Right ventricle myocardium inferior (tissue), 1 donor: Measurements from ENCODE around the gene GALNT2. TPM values are rescaled to one million over a fixed set of nuclear protein-coding genes. Genes with fewer than 3 reads are reported as not detected.
A peak's percentile ranks its signal among the peaks of the same experiment; 100 is the strongest.

ENCODE experiments used
- ATAC-seq: fragments of 200-7000 bp; cut with Tn5 transposase; one replicate; pipeline ENCODE4 v1.9.1; 2020; ENCODE audit warnings: mild to moderate bottlenecking, moderate library complexity
- DNase-seq: peaks from one replicate; pipeline ENCODE4 v3.0.0; 2021; ENCODE audit errors: missing footprints
- intact Hi-C: fragments of 100-400 bp; cut with DNase I; formaldehyde crosslinking; loops from one replicate; pipeline ENCODE4 v1.11.0; 2022
- total RNA-seq: library from RNA; stranded (reverse); fragmentation: NEBNext Ultra II Directional; extraction: Animal tissue kit (Norgen Biotek cat#: 25700); gene quantifications from one replicate; pipeline ENCODE4 v1.2.1, GENCODE V29; 2021
- donor health status: DM: no; HTN: yes; CAD: no; lungs with severe emphysema.

GALNT2 gene
- total RNA-seq, 1 donor from 2014 or later = 29.2 TPM

DNA sequence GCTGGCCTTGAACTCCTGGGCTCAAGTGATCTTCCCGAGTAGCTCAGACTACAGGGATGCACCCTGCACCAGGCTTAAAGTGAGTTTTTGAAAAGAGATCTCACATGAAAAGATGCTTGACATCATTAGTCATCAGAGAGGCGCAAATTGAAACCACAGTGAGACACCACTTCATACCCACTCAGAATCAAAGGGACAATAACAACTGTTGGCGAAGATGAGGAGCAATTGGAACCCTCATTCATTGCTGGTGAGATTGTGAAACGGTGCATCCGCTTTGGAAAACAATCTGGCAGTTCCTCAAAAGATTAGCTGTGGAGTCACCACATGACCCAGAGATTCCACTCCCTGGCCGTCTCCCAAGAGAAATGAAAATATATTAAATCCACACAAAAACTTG is 236.8 kb downstream of the GALNT2 start:
- intact Hi-C loops = loop anchor here (10.0 kb wide), 1 partner anchor 749 kb away; the partner anchor contains the start of gene ABCB10
- DNase-seq = no peak
- ATAC-seq = no peak

DNA sequence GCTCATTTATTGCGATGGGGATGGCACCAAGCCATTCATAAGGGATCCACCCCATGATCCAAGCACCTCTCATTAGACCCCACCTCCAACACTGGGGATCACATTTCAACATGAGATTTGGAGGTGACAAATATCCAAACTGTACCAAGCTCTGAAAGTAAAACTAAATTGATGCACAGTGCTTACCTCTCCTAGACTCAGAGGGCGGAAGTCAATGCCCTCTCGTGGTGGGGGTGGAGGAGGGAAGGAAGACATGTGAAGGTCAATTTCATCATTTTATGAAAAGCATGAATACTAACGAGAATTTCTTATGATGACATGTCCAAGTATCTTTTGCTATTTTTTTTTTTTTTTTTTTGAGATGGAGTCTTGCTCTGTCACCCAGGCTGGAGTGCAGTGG is 239.1 kb downstream of the GALNT2 start:
- ATAC-seq (no peak), DNase-seq (no peak)
- intact Hi-C loops = loop anchor here (10.0 kb wide), 1 partner anchor 751 kb away; the partner anchor contains the start of gene ABCB10

DNA sequence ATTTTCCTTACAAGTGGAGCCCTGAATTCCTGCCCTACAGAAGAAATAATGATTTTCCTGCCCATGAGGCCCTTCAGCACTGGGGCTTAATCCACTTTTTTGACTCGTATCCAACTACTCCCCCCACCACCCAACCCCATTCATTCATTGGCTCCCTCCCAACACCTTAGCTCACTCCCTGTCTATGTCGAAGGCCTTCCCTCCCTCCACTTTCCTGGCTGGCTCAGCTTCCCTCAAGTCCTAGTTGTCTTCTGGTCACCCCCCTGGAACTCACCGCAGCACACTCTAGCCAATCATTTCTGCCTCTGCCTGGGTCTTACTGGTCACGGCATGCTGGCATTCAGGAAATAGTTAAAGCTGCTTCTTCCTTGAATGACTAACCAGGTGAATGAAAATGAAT is 240.2 kb downstream of the GALNT2 start:
- intact Hi-C loops = loop anchor here (10.0 kb wide), 1 partner anchor 752 kb away; the partner anchor contains the start of gene ABCB10
- ATAC-seq (no peak), DNase-seq (no peak)

DNA sequence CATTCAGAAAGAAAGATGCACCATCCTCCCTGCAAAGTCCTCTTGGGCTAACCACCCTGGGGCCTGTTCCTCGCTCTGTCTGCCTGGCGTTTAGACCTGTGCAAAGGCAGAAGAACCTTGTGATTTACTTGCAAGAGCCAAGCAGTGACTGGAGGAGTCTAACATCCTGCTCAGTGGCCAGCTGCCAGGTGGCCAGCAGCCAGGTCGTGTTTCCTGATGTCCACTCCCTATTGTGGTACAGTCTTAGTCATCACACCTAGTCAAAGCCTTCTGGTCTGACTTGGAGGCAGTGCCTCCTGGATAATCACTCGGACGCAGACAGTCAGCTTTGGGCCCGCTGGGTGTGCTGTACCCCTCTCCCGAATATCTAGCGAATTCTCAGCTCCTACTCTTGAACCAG is 241.0 kb downstream of the GALNT2 start:
- ATAC-seq = no peak
- no peak for DNase-seq
- intact Hi-C loops = loop anchor here (10.0 kb wide), 1 partner anchor 753 kb away; the partner anchor contains the start of gene ABCB10

DNA sequence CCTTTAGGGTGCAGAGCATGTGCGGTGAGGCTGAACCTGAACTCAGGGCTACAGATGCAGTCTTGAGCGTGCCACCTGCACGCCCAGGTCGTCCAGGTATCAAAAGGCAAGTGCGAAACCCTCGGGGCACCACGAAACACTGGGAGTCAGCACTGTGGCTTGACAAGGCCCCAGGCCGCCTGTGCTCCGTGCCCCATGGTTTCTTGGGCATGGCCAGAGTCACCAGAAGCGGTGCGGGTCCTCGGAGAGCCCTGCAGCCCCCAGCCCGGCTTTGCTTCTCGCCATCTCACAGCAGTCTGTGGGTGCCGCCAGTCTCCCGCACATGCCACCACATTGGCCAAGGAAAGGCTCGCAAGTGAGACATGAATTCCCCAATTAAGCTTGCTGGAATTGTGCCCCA is 241.8 kb downstream of the GALNT2 start:
- no peak for DNase-seq
- intact Hi-C loops = loop anchor here (10.0 kb wide), 1 partner anchor 754 kb away; the partner anchor contains the start of gene ABCB10
- no peak for ATAC-seq

DNA sequence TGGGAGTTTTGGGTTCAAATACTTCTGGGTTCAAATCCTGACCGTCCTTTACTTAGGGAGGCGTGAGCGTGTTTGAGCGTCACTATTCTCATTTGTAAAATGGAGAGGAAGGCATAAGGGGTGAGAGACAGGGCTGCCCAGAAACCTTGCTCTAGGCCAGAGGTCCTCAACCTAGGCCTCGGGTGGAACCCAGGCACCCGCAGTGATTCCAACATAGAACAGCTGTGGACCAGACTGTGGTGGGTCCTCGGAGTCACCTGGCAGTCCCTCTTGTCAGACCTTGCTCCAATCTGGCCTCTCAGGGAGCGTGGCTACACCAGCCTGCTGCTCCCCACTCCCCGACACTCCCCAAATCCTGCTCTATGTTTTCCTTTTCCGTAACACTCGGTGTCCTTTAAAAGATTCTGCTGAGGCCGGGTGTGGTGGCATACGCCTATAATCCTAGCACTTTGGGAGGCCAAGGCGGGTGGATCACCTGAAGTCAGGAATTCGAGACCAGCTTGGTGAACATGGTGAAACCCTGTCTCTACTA is 242.7 kb downstream of the GALNT2 start:
- no peak for ATAC-seq
- DNase-seq = no peak
- intact Hi-C loops = loop anchor here (1.0 to 10.0 kb wide), 3 partner anchors 465 to 755 kb away; partner anchors contain the start of gene ABCB10

DNA sequence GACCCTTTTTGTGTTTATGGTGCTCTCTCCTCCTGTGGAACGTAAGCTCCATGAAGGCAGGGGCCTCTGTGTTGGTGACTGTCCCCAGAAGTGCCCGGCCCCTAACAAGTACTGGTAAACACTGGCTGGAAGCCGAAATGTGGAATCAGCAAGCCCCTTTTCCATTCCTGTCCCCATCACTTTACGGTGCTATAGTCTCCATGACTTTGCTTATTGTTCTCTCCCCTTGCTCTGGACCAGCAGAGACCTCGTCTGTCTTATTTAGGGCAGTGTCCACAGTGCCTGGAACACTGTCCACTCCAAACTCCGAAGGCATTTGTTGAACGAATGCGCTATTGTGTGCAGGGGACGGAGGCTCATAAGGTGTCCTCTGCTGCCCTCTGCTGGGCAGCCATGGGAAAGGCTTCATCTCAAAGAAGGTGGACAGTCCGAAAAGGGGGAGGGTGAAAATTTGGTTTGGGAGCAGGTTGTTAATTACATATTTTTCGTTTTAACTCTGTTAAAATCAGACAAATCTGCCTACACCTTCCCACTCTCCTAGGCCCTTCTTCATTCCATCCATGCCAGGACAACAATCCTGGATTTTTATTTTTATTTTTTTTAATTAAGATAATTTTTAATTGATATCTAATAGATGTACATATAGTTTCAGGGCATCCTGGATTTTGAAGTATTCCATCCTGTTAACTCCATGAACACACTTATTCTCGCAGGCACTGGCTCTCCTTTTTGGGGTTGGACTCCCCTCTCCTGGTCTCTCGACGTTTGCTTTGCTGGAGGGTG is 243.5 kb downstream of the GALNT2 start:
- intact Hi-C loops = loop anchor here (1.0 to 10.0 kb wide), 2 partner anchors 466 to 649 kb away; no protein-coding TSS in a partner anchor
- ATAC-seq = peak; percentile 88
- peak; percentile 90 for DNase-seq

DNA sequence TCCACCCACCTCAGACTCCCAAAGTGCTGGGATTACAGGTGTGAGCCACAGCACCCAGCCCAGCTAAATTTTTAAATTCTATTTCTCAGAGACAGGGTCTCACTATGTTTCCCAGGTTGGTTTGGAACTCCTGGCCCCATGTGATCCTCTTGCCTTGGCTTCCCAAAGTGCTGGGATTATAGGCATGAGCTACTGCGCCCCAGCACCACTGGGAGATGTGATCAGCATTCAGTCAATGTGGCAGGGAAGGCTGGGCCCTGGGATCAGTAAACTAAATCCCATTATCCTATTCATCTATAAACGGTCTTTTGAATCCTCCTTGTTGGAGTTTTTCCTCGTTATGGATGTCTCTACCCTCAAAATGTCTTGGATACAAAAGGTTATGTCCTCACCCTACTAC is 245.6 kb downstream of the GALNT2 start:
- DNase-seq = no peak
- no peak for ATAC-seq
- intact Hi-C loops = loop anchor here (10.0 kb wide), 1 partner anchor 468 kb away; no protein-coding TSS in a partner anchor

DNA sequence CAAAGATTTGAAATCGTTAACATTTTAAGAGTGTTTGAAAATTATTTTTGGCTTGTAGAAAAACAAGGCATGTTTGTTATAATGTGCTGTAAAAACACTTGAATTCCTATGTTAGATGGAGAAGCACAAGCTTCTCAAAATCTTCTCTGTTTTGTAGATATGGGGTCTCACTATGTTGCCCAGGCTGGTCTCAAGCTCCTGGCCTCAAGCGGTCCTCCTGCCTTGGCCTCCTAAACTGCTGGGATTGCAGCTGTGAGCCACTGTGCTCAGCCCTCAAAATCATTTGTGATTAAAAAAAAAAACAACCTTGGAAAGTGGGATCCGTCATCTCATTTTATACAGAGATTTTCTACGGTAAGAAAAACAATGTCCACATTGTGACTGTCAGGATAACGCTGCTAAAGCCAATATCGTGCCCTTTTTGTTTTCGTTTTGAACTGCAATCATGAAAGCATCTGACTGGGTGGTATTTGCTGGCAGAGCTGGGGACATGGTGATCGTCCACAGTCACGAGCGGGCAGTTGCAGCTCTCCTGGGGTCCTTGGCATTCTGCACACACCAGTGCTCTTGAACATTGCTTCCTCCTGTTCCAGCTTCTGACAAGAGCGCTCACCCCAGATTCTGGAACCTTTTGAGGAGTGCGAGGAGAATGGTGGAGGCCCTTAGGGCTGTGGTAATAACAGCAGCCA is 246.6 kb downstream of the GALNT2 start:
- ATAC-seq (no peak), DNase-seq (no peak)
- intact Hi-C loops = loop anchor here (10.0 kb wide), 1 partner anchor 469 kb away; no protein-coding TSS in a partner anchor

DNA sequence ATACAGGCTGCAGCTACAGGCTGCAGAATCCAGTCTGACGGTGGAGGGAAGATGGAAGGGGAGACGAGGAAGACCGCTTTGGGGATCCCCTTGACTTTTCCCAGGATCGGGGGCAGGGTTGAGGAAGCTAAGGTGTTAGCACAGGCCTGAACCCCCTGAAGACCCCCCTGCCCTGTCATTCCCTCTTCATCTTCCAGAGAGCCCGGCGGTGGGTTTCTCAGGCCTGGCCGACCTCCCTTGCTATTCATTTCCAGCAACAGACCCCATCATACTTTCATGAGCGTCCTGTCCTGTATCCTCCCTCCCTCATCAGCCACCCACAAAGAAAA is 247.1 kb downstream of the GALNT2 start:
- intact Hi-C loops = loop anchor here (10.0 kb wide), 1 partner anchor 469 kb away; no protein-coding TSS in a partner anchor
- DNase-seq = no peak

DNA sequence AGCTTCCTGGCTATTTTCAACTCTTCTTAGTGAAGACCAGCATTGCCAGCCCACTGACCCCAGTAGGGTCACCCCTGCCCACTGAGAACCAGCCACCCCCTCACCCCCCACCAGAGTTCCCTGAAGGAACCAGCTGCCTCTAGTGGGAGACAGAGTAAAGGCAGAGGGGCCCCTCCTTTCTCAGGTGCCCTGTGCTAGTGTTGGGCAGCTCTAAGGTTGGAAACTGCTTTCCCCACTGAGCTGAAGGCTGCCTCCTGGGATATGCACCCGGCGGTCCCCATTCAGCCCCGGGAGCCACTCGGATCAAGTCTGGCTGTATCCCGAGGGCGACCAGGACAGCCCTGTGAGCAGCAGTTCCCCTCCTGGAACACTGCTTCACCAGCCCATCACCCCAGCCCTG is 248.1 kb downstream of the GALNT2 start:
- intact Hi-C loops = loop anchor here (10.0 kb wide), 1 partner anchor 470 kb away; no protein-coding TSS in a partner anchor
- ATAC-seq = no peak
- no peak for DNase-seq

More for the DNA sequence above, 247.1 kb downstream of the GALNT2 start:
- ATAC-seq = no peak

DNA sequence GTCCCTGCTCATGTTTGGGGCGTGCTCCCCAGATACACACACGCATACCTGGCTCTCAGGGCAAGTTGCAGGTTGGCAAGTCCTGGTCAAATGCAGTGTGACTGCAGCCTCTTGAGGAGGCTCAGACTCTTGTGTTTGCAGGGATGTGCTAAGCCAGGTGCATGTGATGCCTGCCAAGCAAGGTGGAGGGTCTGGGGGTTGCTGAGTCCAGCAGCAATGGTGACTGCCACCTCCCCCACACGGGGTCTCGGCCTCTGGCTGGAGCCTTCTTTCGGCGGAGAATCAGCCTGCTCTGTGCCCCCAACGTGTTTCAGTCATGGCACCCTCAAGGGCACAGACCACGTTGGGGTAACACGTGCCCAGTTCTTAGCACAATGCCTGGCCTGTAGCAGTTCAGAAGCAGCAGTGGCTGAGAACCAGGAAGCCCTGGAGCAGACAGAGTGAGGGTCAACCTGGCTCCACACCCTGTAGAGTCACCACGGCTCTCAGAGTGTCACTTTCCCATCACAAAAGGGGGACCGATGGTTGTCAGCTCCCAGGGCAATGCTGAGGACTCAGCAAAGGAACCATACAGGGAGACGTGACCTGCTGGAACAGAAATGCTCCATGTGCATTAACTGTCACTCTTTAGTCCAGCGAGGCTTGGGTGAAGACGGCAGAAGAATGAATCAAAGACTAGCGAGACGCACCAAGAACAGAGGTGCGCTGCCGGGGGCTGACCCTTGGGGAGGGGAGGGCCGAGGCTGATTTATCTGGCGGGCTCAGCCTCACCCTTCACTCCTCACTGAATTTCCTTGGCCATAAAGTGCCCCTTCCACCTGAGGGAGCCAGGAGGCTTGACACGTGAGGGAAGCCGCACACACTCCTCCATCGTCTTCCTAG is 250.1 kb downstream of the GALNT2 start:
- intact Hi-C loops = loop anchor here (10.0 kb wide), 1 partner anchor 472 kb away; no protein-coding TSS in a partner anchor
- ATAC-seq = no peak
- DNase-seq = no peak

DNA sequence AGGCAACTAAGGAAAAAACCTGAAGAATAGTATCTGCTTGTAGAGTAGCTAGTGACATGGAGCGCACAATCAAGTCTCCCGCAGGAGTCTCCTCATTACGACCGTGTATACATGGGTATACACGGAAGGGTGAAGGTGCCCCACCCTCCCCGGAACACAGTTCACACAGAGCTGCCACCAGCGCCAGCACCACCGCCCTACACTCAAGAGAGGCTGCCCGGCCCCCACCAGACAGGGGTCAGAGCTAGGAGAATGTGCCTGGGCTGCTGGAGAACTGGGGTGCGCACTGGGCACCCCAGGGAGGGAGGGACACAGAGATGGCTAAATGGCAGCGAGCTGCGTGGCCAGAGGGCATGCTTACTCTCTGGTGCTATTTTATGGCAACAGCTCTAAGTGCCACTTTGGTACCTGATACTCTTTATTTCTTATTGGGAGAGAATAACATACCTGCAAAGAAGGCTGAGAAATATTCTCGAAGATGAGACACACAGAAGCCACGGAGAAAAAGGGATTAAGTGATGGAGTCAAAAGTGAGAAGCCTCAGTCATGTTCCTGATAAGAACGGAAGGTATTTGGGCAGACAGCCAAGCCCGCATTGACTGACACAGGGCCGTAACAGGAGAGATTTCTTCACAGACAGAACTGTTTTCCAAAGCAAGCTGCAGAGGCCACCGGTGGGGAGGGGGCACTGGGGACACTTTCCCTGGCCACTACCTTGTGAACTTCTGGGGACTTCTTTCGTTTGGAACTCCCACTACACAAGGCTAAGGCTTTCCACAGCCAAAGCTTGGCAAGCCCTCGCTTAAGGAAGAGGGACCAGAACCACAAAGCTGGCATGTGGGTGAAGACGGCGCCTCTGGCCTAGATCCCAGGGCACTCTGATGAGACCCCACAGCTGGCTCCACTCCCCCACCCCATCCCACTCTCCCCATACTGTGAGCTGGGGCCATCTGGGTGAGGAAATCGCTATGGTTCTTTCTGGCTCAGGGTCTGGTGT is 251.1 kb downstream of the GALNT2 start:
- intact Hi-C loops = loop anchor here (10.0 kb wide), 1 partner anchor 473 kb away; no protein-coding TSS in a partner anchor
- ATAC-seq = no peak

DNA sequence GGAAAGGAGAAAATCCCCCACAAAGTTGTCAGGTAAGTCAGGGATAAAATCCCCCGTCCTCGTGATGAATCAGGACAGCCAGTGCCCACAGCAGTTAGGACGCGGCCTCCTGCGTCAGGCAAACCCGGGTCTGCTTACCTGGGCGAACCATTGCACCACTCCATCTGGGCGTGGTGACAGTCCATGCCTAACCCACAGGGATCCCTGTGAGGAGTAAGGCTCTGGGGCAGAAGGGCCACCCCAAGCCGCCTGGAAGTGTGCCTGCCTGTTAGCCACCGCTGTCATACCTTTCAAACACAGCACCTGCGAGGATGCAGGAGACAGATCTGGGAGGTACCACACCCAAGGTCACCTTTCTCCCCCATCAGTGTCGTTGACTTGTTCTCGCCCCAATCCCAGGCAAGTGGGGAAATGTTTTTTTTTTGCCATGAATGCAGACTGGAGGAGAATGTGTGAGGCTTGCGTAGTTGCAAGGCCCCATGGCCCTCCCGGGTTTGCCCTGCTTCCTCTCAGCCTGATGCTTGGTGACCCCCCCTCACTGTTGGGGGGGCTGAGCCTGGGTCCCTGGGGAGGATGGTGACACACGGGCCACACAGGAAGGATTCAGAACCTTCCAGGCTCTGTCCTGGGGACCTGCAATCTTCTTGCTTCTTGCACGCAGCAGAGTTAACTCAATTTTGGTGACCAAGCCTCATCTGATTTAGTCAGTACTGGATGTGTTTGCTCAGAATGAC is 252.1 kb downstream of the GALNT2 start:
- intact Hi-C loops = loop anchor here (10.0 kb wide), 1 partner anchor 474 kb away; no protein-coding TSS in a partner anchor
- DNase-seq (no peak), ATAC-seq (no peak)

More for the DNA sequence above, 251.1 kb downstream of the GALNT2 start:
- no peak for DNase-seq

DNA sequence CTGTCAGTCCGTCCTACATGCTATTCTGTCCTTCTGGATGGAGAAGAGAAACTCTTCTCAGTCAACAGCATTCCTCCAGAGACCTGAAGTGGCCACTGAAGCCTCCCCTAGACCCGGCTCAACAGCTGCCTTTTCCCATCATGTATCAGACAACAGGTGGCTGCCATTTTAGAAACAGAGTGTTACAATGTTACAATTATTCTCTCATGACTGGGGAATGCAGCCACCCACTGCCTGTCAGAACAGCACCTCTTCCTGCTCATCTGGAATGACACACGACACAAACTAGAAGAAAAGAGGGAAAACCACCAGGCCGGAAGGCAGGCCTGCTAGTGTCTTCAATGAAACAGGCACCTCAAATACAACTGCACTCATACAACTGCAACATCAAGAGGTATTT is 253.8 kb downstream of the GALNT2 start:
- ATAC-seq = no peak
- intact Hi-C loops = no loop called here
- no peak for DNase-seq

DNA sequence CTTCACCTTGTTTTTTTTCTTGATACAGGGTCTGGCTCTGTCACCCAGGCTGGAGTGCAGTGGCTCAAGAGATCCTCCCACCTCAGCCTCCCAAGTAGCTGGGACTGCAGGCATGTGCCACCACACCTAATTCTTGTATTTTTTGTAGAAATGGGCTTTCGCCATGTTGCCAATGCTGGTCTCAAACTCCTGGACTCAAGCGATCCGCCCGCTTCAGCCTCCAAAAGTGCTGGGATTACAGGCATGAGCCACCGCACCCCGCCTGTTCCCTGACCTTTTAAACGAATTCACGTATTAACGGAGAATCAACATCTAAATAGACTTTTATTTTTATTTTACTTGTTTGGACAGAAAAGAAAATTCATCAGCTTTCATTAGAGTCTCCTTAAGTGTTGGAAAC is 254.3 kb downstream of the GALNT2 start:
- intact Hi-C loops = no loop called here
- DNase-seq (no peak), ATAC-seq (no peak)
